Ishikawa (cell line): Measurements from ENCODE around the gene FGF21.

Experiments
- CEBPB ChIP-seq: IDR thresholded peaks from 2 replicates; pipeline ENCODE4 v1.6.1; 2012
- CREB1 ChIP-seq: IDR thresholded peaks from 2 replicates; pipeline ENCODE4 v1.6.1; 2012; ENCODE audit warnings: low read depth
- EGR1 ChIP-seq: IDR thresholded peaks from 2 replicates; pipeline ENCODE4 v1.6.1; 2012
- EP300 ChIP-seq: IDR thresholded peaks from 2 replicates; pipeline ENCODE4 v1.6.1; 2012; ENCODE audit warnings: borderline replicate concordance
- FOXM1 ChIP-seq: IDR thresholded peaks from 2 replicates; pipeline ENCODE4 v1.6.1; 2012; ENCODE audit warnings: low read depth, borderline replicate concordance
- NFIC ChIP-seq: IDR thresholded peaks from 2 replicates; pipeline ENCODE4 v1.6.1; 2012
- RAD21 ChIP-seq: IDR thresholded peaks from 2 replicates; pipeline ENCODE4 v1.6.1; 2012; ENCODE audit warnings: low read depth
- TAF1 ChIP-seq: IDR thresholded peaks from 2 replicates; pipeline ENCODE4 v1.6.1; 2012; ENCODE audit warnings: low read depth, mild to moderate bottlenecking
- TCF12 ChIP-seq: IDR thresholded peaks from 2 replicates; pipeline ENCODE4 v1.6.1; 2012; ENCODE audit warnings: low read depth
- TEAD4 ChIP-seq: IDR thresholded peaks from 2 replicates; pipeline ENCODE4 v1.6.1; 2012
- YY1 ChIP-seq: IDR thresholded peaks from 2 replicates; pipeline ENCODE4 v1.6.1; 2012; ENCODE audit warnings: low read depth
- ZBTB7A ChIP-seq: IDR thresholded peaks from 2 replicates; pipeline ENCODE4 v1.6.1; 2012; ENCODE audit warnings: low read depth
- TF ChIP-seq, protein P1 (sequence below): IDR thresholded peaks from 2 replicates; pipeline ENCODE4 v1.6.1; 2012
- TF ChIP-seq, protein P2 (sequence below): IDR thresholded peaks from 2 replicates; pipeline ENCODE4 v1.6.1; 2012; ENCODE audit warnings: low read depth, mild to moderate bottlenecking
- TF ChIP-seq, protein P3 (sequence below): IDR thresholded peaks from 2 replicates; pipeline ENCODE4 v1.6.1; 2012

FGF21 gene

DNA sequence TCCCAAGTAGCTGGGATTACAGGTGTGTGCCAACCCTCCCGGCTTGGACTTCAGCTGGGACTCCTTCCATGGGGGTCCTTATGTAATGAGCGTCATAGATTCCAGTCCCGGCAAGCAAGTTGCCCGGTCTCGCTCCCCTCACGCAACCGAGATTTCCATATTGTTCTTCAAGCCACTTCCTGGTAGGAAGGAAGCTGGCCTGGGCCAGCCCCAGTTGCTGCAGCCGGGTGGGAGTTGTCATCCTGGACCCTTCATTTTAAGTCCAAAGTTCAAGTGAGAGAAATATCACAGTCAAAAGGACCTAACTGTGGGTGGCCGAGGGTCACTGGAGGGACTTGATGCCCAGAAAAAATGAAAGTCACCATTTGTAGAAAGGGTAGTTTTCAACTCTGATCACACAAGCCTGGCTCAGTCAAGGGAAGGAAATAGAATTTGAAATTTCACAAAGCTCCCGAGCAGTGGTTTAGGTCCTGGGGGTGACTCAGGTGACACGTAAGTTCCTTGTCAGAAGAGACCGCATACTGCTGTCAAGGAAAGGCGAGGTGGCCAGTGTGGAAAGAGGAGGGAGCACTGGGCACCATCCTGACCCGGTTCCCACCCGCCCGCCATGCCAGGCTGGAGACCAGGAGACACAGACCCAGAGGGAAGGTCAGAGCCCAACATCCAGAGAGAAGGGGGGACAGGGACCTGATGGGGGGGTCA, 5.3 kb downstream of the FGF21 start:
- TF ChIP-seq TEAD4 = no peak
- TF ChIP-seq, protein P1, sequence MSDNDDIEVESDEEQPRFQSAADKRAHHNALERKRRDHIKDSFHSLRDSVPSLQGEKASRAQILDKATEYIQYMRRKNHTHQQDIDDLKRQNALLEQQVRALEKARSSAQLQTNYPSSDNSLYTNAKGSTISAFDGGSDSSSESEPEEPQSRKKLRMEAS = no peak
- TF ChIP-seq, protein P2, sequence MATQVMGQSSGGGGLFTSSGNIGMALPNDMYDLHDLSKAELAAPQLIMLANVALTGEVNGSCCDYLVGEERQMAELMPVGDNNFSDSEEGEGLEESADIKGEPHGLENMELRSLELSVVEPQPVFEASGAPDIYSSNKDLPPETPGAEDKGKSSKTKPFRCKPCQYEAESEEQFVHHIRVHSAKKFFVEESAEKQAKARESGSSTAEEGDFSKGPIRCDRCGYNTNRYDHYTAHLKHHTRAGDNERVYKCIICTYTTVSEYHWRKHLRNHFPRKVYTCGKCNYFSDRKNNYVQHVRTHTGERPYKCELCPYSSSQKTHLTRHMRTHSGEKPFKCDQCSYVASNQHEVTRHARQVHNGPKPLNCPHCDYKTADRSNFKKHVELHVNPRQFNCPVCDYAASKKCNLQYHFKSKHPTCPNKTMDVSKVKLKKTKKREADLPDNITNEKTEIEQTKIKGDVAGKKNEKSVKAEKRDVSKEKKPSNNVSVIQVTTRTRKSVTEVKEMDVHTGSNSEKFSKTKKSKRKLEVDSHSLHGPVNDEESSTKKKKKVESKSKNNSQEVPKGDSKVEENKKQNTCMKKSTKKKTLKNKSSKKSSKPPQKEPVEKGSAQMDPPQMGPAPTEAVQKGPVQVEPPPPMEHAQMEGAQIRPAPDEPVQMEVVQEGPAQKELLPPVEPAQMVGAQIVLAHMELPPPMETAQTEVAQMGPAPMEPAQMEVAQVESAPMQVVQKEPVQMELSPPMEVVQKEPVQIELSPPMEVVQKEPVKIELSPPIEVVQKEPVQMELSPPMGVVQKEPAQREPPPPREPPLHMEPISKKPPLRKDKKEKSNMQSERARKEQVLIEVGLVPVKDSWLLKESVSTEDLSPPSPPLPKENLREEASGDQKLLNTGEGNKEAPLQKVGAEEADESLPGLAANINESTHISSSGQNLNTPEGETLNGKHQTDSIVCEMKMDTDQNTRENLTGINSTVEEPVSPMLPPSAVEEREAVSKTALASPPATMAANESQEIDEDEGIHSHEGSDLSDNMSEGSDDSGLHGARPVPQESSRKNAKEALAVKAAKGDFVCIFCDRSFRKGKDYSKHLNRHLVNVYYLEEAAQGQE = no peak
- TF ChIP-seq EP300 = no peak
- TF ChIP-seq FOXM1 = no peak
- no peak for TF ChIP-seq TCF12
- TF ChIP-seq NFIC = no peak
- TF ChIP-seq CREB1 = no peak
- no peak for TF ChIP-seq CEBPB
- no peak for TF ChIP-seq ZBTB7A
- TF ChIP-seq, protein P3, sequence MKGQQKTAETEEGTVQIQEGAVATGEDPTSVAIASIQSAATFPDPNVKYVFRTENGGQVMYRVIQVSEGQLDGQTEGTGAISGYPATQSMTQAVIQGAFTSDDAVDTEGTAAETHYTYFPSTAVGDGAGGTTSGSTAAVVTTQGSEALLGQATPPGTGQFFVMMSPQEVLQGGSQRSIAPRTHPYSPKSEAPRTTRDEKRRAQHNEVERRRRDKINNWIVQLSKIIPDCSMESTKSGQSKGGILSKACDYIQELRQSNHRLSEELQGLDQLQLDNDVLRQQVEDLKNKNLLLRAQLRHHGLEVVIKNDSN = no peak
- no peak for TF ChIP-seq RAD21
- TF ChIP-seq EGR1 = no peak
- TF ChIP-seq TAF1 = no peak
- TF ChIP-seq YY1 = no peak

DNA sequence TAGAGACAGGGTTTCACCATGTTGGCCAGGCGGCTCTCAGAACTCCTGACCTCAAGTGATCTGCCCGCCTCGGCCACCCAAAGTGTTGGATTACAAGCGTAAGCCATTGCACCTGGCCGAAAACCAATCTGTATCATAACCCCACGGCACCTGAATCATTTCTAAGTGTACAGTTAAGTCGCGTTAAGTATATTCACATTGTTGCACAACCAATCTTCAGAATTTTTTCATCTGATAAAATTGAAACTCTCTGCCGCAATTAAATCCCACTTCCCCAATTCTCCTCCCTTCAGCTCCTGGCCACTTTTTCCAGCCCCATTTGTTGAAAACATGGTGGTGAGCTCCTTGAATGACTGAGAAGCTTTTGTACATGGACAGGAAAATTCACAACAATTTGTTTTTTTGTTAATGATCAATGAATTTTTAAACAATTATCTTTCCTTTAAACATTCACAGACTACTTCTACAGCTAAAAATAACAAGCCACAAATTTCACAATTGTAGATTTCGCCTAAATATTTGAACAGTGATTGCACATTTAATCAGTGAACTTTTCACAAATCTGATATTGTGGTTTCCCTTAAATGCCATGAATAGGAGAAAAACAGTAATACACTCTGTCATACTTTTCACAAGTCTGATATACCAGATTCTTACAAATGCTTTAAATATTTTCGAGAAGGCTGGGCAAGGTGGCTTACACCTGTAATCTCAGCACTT, 13.8 kb downstream of the FGF21 start:
- TF ChIP-seq EP300 (no peak), TCF12 (no peak), TEAD4 (no peak), YY1 (no peak), CEBPB (no peak)

DNA sequence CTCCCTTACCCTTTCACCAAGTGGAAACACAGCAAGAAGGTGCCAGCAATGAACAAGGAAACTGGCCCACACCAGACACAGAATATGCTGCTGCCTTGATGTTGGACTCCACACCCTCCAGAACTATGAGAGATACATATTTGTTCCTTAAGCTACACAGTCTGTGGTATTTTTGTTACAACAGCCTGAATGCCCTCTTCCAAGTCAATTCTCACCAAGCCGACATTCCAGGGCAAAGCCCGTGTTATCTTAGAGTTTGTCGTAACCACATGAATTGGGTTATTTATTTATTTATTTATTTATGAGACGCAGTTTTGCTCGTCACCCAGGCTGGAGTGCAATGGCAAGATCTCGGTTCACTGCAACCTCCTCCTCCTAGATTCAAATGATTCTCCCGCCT, 14.9 kb downstream of the FGF21 start:
- TF ChIP-seq, protein P1 = no peak
- TF ChIP-seq, protein P3 = no peak
- TF ChIP-seq FOXM1 (no peak), EGR1 (no peak), CREB1 (no peak), TCF12 (no peak), NFIC (no peak), TAF1 (no peak)

DNA sequence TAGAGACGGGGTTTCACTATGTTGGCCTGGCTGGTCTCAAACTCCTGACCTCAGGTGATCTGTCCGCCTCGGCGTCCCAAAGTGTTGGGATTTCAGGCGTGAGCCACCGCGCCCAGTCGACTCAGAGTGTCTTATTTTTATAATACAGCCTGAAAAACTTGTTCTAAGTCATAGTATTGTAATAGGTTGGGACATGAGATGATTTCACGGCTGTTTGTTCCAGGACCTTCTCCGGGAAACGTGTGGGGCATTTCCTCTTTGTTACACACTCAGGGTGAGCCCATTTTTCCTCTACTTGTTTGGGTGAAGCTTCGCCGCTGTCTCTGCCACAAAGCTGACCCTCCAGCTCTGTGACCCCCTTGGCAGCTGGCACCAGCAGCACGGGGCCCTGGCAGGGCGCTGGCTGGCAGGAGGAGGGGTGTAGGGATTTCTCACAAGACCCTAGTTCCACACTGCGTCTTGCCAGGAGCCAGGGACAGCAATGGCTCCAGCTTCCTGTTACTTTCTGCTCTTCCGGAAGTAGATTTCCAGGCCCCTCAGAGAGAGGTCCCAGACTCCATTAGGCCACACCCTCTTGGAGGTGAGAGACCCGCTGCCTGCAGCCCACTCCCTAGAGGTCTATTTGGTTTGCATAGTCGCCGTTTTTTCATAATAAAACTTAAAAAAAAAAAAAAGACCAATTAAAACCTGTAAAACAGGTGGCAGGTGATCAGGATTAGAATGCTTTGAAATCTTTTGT, 15.6 kb downstream of the FGF21 start:
- TF ChIP-seq FOXM1 (no peak), RAD21 (no peak), TAF1 (no peak), CEBPB (no peak), EP300 (no peak), TEAD4 (no peak), EGR1 (no peak), CREB1 (no peak), ZBTB7A (no peak), YY1 (no peak), TCF12 (no peak), NFIC (no peak)
- TF ChIP-seq, protein P1 = no peak
- TF ChIP-seq, protein P3 = no peak
- TF ChIP-seq, protein P2 = no peak
